Mucosa of descending colon (tissue), 3 donors: Measurements from ENCODE around the gene GRIN1. TPM values are rescaled to one million over a fixed set of nuclear protein-coding genes. Genes with fewer than 3 reads are reported as not detected.

Source experiments
- ATAC-seq: fragments of 200-7000 bp; cut with Tn5 transposase; one replicate; pipeline ENCODE4 v1.9.1; 2020; ENCODE audit warnings: mild to moderate bottlenecking, moderate library complexity
- DNase-seq, 3 donors: peaks; one replicate each; pipeline ENCODE4 v3.0.0-alpha.2; 2020
- H3K36me3 ChIP-seq: fragments of 200-600 bp; one replicate; pipeline ENCODE4 v1.8.0; 2021; ENCODE audit warnings: low read depth, mild to moderate bottlenecking
- H3K4me1 ChIP-seq: fragments of 200-600 bp; one replicate; pipeline ENCODE4 v1.8.0; 2021; ENCODE audit warnings: low read depth, mild to moderate bottlenecking
- H3K4me3 ChIP-seq: fragments of 200-600 bp; one replicate; pipeline ENCODE4 v1.8.0; 2021; ENCODE audit warnings: mild to moderate bottlenecking
- H3K9me3 ChIP-seq: fragments of 200-600 bp; one replicate; pipeline ENCODE4 v1.8.0; 2021; ENCODE audit warnings: mild to moderate bottlenecking
- intact Hi-C, 2 donors: fragments of 100-400 bp; cut with DNase I in 1 of 2; cut with micrococcal nuclease in 1 of 2; formaldehyde crosslinking; loops; one replicate each; pipeline versions ENCODE4 v1.11.0 to v1.11.1; 2022; cut with DNase I, micrococcal nuclease
- total RNA-seq, 3 donors: library from RNA; stranded (reverse); fragmentation: NEBNext Ultra II Directional in 2 of 3; extraction: Animal tissue kit (Norgen Biotek cat#: 25700) in 2 of 3; gene quantifications; one replicate each; pipeline versions ENCODE4 v1.2.1 to v1.2.4, GENCODE V29; 2021 to 2023
- TF ChIP-seq, protein P1 (sequence below): fragments of 200-600 bp; IDR thresholded peaks from one replicate; pipeline ENCODE4 v1.8.0; 2022; ENCODE audit warnings: antibody characterized with exemption, mild to moderate bottlenecking
- donor health status: DM: no; HTN: no; CAD: no; lungs with moderate emphysema.
- donor health status: DM: no; HTN: no; CAD: no.
- donor health status: DM: no; HTN: yes; CAD: no.

GRIN1 gene
- total RNA-seq, 3 donors from 2014 or later = 0.36 to 2.6 TPM; not detected in 1

DNA sequence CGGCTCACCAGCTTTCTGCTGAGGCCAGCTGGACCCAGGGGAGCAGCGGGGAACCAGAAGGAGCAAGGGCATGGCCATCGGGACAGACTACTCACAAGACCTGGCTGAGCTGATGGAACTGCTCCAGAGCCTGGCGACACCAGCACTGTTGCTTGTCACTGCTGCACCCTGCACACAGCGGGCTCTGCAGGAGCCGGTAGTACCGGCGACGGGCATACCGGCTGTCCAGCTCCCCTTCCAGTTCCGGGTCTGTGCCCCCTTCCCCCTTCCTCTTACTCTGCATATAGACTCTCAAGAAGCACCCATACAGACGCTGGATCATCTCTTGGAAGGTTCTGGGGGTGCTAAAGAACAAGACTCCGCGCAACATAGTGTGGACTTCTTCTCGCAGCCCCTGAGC is 48.4 kb downstream of the GRIN1 start:
- TF ChIP-seq, protein P1, sequence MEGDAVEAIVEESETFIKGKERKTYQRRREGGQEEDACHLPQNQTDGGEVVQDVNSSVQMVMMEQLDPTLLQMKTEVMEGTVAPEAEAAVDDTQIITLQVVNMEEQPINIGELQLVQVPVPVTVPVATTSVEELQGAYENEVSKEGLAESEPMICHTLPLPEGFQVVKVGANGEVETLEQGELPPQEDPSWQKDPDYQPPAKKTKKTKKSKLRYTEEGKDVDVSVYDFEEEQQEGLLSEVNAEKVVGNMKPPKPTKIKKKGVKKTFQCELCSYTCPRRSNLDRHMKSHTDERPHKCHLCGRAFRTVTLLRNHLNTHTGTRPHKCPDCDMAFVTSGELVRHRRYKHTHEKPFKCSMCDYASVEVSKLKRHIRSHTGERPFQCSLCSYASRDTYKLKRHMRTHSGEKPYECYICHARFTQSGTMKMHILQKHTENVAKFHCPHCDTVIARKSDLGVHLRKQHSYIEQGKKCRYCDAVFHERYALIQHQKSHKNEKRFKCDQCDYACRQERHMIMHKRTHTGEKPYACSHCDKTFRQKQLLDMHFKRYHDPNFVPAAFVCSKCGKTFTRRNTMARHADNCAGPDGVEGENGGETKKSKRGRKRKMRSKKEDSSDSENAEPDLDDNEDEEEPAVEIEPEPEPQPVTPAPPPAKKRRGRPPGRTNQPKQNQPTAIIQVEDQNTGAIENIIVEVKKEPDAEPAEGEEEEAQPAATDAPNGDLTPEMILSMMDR = no peak
- no peak overlapping the region for H3K4me3 ChIP-seq
- intact Hi-C loops = no loop called here
- H3K9me3 ChIP-seq = no peaks in the 10 kb centered on the region
- no peaks in the 10 kb centered on the region for H3K36me3 ChIP-seq
- ATAC-seq (no peak), DNase-seq (no peak)
- peaks cover 43% of the 10 kb centered on the region for H3K4me1 ChIP-seq

DNA sequence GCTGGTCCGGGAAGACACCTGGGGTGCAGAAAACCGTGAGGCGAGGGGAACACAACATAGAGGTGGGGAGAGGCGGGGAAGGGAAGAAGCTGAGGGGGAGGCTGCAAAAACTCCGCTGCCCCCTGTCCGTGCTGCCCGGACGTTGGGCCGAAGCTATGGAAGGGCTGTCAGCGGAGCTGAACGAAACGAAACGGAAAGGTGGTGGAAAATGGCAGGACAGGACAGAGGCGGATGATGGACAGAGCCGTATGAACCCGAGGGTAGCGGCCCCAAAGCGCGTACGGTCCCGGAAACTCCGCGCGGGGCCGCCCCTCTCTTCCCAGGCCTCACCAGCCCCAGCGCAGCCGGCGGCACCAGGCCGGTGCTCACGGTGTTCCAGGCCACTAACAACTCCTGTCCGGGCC is 49.1 kb downstream of the GRIN1 start:
- peak; percentile 1 for ATAC-seq
- H3K9me3 ChIP-seq = no peaks in the 10 kb centered on the region
- no peaks in the 10 kb centered on the region for H3K36me3 ChIP-seq
- TF ChIP-seq, protein P1 = no peak
- H3K4me3 ChIP-seq = peak overlapping the region; percentile 85
- peaks cover 43% of the 10 kb centered on the region for H3K4me1 ChIP-seq
- intact Hi-C loops = no loop called here
- no peak for DNase-seq

DNA sequence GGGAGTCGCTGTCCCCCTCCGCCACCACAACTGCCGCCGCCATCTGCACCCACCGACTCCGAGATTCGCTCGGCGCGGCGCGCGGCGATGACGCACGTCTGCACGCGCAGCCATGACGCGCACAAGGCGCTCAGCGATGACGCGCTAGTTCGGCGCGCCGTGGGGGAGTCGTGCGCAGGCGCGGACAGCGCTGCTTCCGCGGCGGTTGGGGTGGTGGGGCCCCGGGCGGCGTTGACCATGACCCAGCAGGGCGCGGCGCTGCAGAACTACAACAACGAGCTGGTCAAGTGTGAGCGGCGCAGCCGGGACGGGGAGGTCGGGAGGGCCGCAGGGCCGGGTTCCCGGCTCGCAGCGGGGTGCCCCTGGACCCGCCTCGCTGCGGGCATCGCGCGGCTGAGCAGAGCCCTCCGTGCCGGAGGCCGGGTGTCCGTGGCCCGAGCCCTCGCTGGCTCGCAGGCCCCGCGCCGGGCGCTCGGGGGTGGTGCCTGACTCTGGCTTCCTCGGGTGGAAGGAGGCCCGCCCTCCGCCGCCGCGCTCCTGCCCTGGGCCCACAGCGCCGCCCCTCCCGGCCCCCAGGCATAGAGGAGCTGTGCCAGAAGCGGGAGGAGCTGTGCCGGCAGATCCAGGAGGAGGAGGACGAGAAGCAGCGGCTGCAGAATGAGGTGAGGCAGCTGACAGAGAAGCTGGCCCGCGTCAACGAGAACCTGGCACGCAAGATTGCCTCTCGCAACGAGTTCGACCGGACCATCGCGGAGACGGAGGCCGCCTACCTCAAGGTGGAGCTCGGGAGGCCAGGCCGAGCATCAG is 49.7 kb downstream of the GRIN1 start, which contains the start of the genes ANAPC2 and SSNA1:
TSS of gene ANAPC2 (minus strand) at position 71 of the 807 bp plus-strand sequence. CDS start at position 43, 28 bp downstream.
TSS of gene SSNA1 (plus strand) at position 187 of the 807 bp plus-strand sequence. CDS start at position 238, 51 bp downstream.
- no peaks in the 10 kb centered on the region for H3K9me3 ChIP-seq
- ATAC-seq (peak; percentile 90), DNase-seq (peak; percentile 94 to 98 (median 95))
- TF ChIP-seq, protein P1 = no peak
- H3K4me1 ChIP-seq = peaks cover 43% of the 10 kb centered on the region
- H3K36me3 ChIP-seq = no peaks in the 10 kb centered on the region
- peak within 1 kb of the TSS; percentile 85 for H3K4me3 ChIP-seq
- intact Hi-C loops = no loop called here

DNA sequence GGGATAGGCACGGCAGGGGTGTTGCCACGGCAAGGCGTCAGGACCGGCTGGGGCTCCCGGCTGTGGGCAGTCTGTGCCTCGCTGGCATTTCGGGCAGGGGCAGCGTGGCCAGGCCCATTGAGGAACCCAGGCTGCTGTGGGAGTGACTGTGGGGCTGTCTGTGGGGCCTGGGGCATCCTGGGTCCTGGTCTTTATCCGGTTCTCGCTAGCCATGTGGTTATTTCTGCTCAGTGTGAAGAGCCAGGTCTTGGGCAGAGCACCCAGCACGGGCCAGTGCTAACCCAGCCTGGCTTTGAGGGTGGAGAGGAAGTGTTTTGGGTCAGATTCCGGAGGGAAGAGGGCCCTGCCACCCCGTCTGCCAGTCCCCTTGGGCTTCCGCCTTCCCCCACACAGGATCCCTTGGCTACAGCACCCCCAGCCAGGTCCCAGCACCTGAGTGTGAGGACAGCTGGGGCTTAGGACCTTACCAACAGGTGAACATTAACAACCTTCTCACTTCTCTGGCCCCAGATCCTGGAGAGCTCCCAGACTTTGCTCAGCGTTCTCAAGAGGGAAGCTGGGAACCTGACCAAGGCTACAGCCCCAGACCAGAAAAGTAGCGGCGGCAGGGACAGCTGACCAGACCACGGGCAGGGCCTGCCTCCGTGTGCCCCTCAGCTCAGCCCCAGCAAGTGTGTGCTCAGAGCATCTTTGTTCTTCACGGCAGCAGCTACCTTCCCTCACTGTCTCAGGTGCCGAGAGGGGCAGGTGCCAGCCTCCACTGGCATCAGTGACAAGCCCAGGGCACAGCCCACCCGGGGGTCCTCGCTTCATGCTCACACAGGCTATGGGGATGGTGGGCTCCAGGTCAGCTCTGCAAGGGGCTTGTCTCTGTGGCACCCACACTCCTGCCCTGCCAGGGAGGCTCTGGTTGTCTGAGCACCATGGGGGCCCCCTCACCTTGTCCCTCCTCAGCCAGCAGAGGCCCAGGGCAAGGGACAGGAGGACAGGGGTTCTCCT is 50.6 kb downstream of the GRIN1 start:
- ATAC-seq (peak; percentile 2), DNase-seq (peak in 1 of 3 donors; percentile 43)
- H3K36me3 ChIP-seq = no peaks in the 10 kb centered on the region
- intact Hi-C loops = no loop called here
- peaks cover 50% of the 10 kb centered on the region for H3K4me1 ChIP-seq
- H3K9me3 ChIP-seq = no peaks in the 10 kb centered on the region
- TF ChIP-seq, protein P1 = peak; percentile 16
- H3K4me3 ChIP-seq = peak overlapping the region; percentile 85

DNA sequence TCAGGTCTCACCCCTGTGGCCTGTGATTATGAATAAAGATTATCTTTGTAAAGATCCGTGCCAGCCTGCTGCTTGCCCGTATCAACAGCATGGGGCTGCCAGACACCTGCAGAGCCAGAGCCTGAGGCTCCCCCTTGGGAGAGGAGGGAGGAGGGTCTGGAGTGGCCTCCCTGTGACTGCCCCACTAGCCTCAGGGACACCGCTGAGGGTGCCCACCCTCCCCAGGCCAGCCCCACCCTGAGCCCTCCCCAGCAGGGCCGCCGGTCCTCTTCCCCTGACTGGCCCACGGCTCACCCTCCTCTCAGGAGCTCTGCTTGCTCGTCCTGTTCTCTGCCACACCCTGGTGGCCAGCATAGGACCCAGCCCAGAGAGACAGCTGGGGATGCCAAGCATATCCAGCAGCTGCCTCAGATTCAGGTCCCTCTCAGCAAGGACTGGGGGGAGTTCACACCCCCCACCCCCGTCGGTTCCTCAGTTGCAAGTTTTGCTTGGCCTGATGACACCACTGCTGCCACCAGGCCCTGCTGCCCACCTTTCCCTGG is 51.4 kb downstream of the GRIN1 start:
- Histone ChIP-seq H3K4me1 (peaks cover 58% of the 10 kb centered on the region), H3K9me3 (no peaks in the 10 kb centered on the region), H3K4me3 (no peak overlapping the region), H3K36me3 (no peaks in the 10 kb centered on the region)
- no peak for DNase-seq
- intact Hi-C loops = no loop called here
- TF ChIP-seq, protein P1 = no peak
- no peak for ATAC-seq
